H7 (cell line): ENCODE measurements around the gene CUX1. TPM values are rescaled to one million over a fixed set of nuclear protein-coding genes. Genes with fewer than 3 reads are reported as not detected.

Source experiments
- DNase-seq: peaks from one replicate; pipeline ENCODE4 v3.0.0; 2012
- H3K27me3 ChIP-seq: 2 replicates; pipeline ENCODE4 v1.6.0; 2011; ENCODE audit warnings: mild to moderate bottlenecking, low read length; ENCODE audit not compliant: control insufficient read depth, insufficient read depth
- H3K36me3 ChIP-seq: replicated peaks from 2 replicates; pipeline ENCODE4 v1.5.1; 2011; ENCODE audit warnings: low read length; ENCODE audit not compliant: control insufficient read depth, insufficient read depth
- H3K4me3 ChIP-seq: 2 replicates; pipeline ENCODE4 v1.5.1; 2011; ENCODE audit warnings: low read depth, mild to moderate bottlenecking, control low read depth, low read length, moderate library complexity; ENCODE audit not compliant: insufficient read depth
- total RNA-seq: library from RNA; depleted of rRNA; stranded (reverse); fragments of >200 nt; shearing (Covaris generic); gene quantifications from 2 replicates; pipeline ENCODE4 v1.2.3, GENCODE V29; 2014

Gene CUX1
- total RNA-seq, 1 experiment from 2014 or later, result 28.2 TPM

- H3K27me3 ChIP-seq, result no peaks in the 10 kb centered on the region
- no peaks in the 10 kb centered on the region for H3K36me3 ChIP-seq
- no peak overlapping the region for H3K4me3 ChIP-seq
- no peak for DNase-seq
Observed at GRCh38 chr7:101891936-101892640, 74.7 kb downstream of the CUX1 start.

GRCh38 chr7:101893341-101894082 is 76.1 kb downstream of the CUX1 start:
- no peaks in the 10 kb centered on the region for H3K36me3 ChIP-seq
- H3K27me3 ChIP-seq, result no peaks in the 10 kb centered on the region
- no peak for DNase-seq
- H3K4me3 ChIP-seq, result no peak overlapping the region

GRCh38 chr7:101896316-101896715 is 78.9 kb downstream of the CUX1 start:
- DNase-seq, result no peak
- H3K27me3 ChIP-seq, result no peaks in the 10 kb centered on the region
- H3K4me3 ChIP-seq, result no peak overlapping the region
- no peaks in the 10 kb centered on the region for H3K36me3 ChIP-seq

- Histone ChIP-seq H3K36me3 (no peaks in the 10 kb centered on the region), H3K27me3 (no peaks in the 10 kb centered on the region), H3K4me3 (no peak overlapping the region)
- no peak for DNase-seq
Observed at GRCh38 chr7:101896941-101897340, 79.5 kb downstream of the CUX1 start.

GRCh38 chr7:101898106-101898505 is 80.7 kb downstream of the CUX1 start:
- H3K27me3 ChIP-seq, result no peaks in the 10 kb centered on the region
- no peak for DNase-seq
- no peak overlapping the region for H3K4me3 ChIP-seq
- no peaks in the 10 kb centered on the region for H3K36me3 ChIP-seq

GRCh38 chr7:101899616-101900015 is 82.2 kb downstream of the CUX1 start:
- DNase-seq, result no peak
- H3K36me3 ChIP-seq, result no peaks in the 10 kb centered on the region
- no peak overlapping the region for H3K4me3 ChIP-seq
- H3K27me3 ChIP-seq, result no peaks in the 10 kb centered on the region

- DNase-seq, result no peak
- H3K36me3 ChIP-seq, result no peaks in the 10 kb centered on the region
- no peak overlapping the region for H3K4me3 ChIP-seq
- H3K27me3 ChIP-seq, result no peaks in the 10 kb centered on the region
Observed at GRCh38 chr7:101900103-101900502, 82.7 kb downstream of the CUX1 start.

GRCh38 chr7:101901661-101902491 is 84.5 kb downstream of the CUX1 start:
- Histone ChIP-seq H3K27me3 (no peaks in the 10 kb centered on the region), H3K36me3 (no peaks in the 10 kb centered on the region), H3K4me3 (no peak overlapping the region)
- no peak for DNase-seq

- DNase-seq, result peak; percentile 72
- Histone ChIP-seq H3K4me3 (no peak overlapping the region), H3K27me3 (no peaks in the 10 kb centered on the region), H3K36me3 (no peaks in the 10 kb centered on the region)
Observed at GRCh38 chr7:101902680-101903514, 85.5 kb downstream of the CUX1 start.

GRCh38 chr7:101903515-101903868 is 86.1 kb downstream of the CUX1 start:
- Histone ChIP-seq H3K36me3 (no peaks in the 10 kb centered on the region), H3K4me3 (no peak overlapping the region), H3K27me3 (no peaks in the 10 kb centered on the region)
- no peak for DNase-seq

- DNase-seq, result no peak
- Histone ChIP-seq H3K36me3 (no peaks in the 10 kb centered on the region), H3K27me3 (no peaks in the 10 kb centered on the region), H3K4me3 (no peak overlapping the region)
Observed at GRCh38 chr7:101904019-101904418, 86.6 kb downstream of the CUX1 start.

GRCh38 chr7:101905203-101905865 is 87.9 kb downstream of the CUX1 start:
- H3K36me3 ChIP-seq, result no peaks in the 10 kb centered on the region
- no peaks in the 10 kb centered on the region for H3K27me3 ChIP-seq
- DNase-seq, result no peak
- H3K4me3 ChIP-seq, result no peak overlapping the region

- no peak overlapping the region for H3K4me3 ChIP-seq
- H3K36me3 ChIP-seq, result no peaks in the 10 kb centered on the region
- DNase-seq, result no peak
- no peaks in the 10 kb centered on the region for H3K27me3 ChIP-seq
Observed at GRCh38 chr7:101906291-101907240, 89.1 kb downstream of the CUX1 start.
